Lower lobe of right lung (tissue), 2 donors: ENCODE measurements around the gene SPPL2C. TPM values are rescaled to one million over a fixed set of nuclear protein-coding genes. Genes with fewer than 3 reads are reported as not detected.
A peak's percentile ranks its signal among the peaks of the same experiment; 100 is the strongest.

Experiments
- ATAC-seq, 2 donors: fragments of 200-7000 bp; cut with Tn5 transposase; one replicate each; pipeline ENCODE4 v1.9.1; 2020 to 2022; ENCODE audit warnings: mild to moderate bottlenecking in 2 of 2, moderate library complexity in 2 of 2
- DNase-seq: peaks from one replicate; pipeline ENCODE4 v3.0.0-alpha.2; 2020
- H3K27ac ChIP-seq: fragments of 200-600 bp; one replicate; pipeline ENCODE4 v1.8.0; 2022
- H3K27me3 ChIP-seq: fragments of 200-600 bp; one replicate; pipeline ENCODE4 v1.8.0; 2022; ENCODE audit warnings: low read depth
- H3K36me3 ChIP-seq: fragments of 200-600 bp; one replicate; pipeline ENCODE4 v1.8.0; 2022; ENCODE audit warnings: mild to moderate bottlenecking
- H3K4me1 ChIP-seq: fragments of 200-600 bp; one replicate; pipeline ENCODE4 v1.8.0; 2022
- H3K4me3 ChIP-seq: fragments of 200-600 bp; one replicate; pipeline ENCODE4 v1.8.0; 2022; ENCODE audit warnings: mild to moderate bottlenecking
- H3K9me3 ChIP-seq: fragments of 200-600 bp; one replicate; pipeline ENCODE4 v1.8.0; 2022
- CTCF ChIP-seq: fragments of 200-600 bp; IDR thresholded peaks from one replicate; pipeline ENCODE4 v1.8.0; 2022; ENCODE audit warnings: antibody characterized with exemption, mild to moderate bottlenecking
- intact Hi-C: fragments of 100-400 bp; cut with DNase I; formaldehyde crosslinking; loops from one replicate; pipeline ENCODE4 v1.11.0; 2022
- long read RNA-seq: library from polyadenylated mRNA; unstranded; transcript quantifications from one replicate; pipeline ENCODE4 v2.0.0, GENCODE V29; 2021
- total RNA-seq: library from RNA; stranded (reverse); fragmentation: NEBNext Ultra II Directional; extraction: Animal tissue kit (Norgen Biotek cat#: 25700); gene quantifications from one replicate; pipeline ENCODE4 v1.2.1, GENCODE V29; 2021
- donor health status: DM: no; HTN: yes; CAD: no; lungs with severe emphysema.

The SPPL2C gene
- total RNA-seq: not detected
- long read RNA-seq: 0 reads

GRCh38 chr17:45844695-45845375, at the start of gene SPPL2C:
TSS of gene SPPL2C (plus strand) at chr17:45844881. CDS start at chr17:45844907, 26 bp downstream.
- intact Hi-C loops: no loop called here
- DNase-seq: peak; percentile 42
- ATAC-seq: peak in 1 of 2 donors; percentile 15

GRCh38 chr17:45800816-45801215, 43.9 kb upstream of the SPPL2C start:
- Histone ChIP-seq H3K9me3 (no peaks in the 10 kb centered on the region), H3K27me3 (peaks cover 37% of the 10 kb centered on the region), H3K4me1 (no peaks in the 10 kb centered on the region), H3K36me3 (no peaks in the 10 kb centered on the region), H3K27ac (no peak overlapping the region), H3K4me3 (no peak overlapping the region)
- intact Hi-C loops: no loop called here
- no peak for TF ChIP-seq CTCF
- ATAC-seq (no peak), DNase-seq (no peak)

More at GRCh38 chr17:45844695-45845375, at the start of gene SPPL2C:
- no peak within 1 kb of the TSS for H3K4me3 ChIP-seq
- no peaks in the 10 kb centered on the region for H3K4me1 ChIP-seq
- H3K27me3 ChIP-seq: peaks cover 5% of the 10 kb centered on the region
- H3K9me3 ChIP-seq: no peaks in the 10 kb centered on the region
- H3K36me3 ChIP-seq: no peaks in the 10 kb centered on the region
- no peak for TF ChIP-seq CTCF
- H3K27ac ChIP-seq: no peak within 1 kb of the TSS

- TF ChIP-seq CTCF: no peak
- Histone ChIP-seq H3K4me3 (no peak overlapping the region), H3K27ac (no peak overlapping the region), H3K4me1 (no peaks in the 10 kb centered on the region), H3K9me3 (no peaks in the 10 kb centered on the region), H3K36me3 (no peaks in the 10 kb centered on the region), H3K27me3 (peaks cover 37% of the 10 kb centered on the region)
- DNase-seq (no peak), ATAC-seq (no peak)
- intact Hi-C loops: no loop called here
Observed at GRCh38 chr17:45801421-45801820, 43.3 kb upstream of the SPPL2C start.

GRCh38 chr17:45808845-45809244, 35.8 kb upstream of the SPPL2C start:
- peaks cover 26% of the 10 kb centered on the region for H3K27me3 ChIP-seq
- DNase-seq: no peak

GRCh38 chr17:45809499-45809898, 35.2 kb upstream of the SPPL2C start:
- H3K4me3 ChIP-seq: no peak overlapping the region
- H3K4me1 ChIP-seq: no peaks in the 10 kb centered on the region
- DNase-seq (no peak), ATAC-seq (no peak)
- H3K27me3 ChIP-seq: peaks cover 26% of the 10 kb centered on the region
- H3K9me3 ChIP-seq: no peaks in the 10 kb centered on the region
- intact Hi-C loops: no loop called here
- H3K36me3 ChIP-seq: no peaks in the 10 kb centered on the region
- no peak for TF ChIP-seq CTCF
- H3K27ac ChIP-seq: no peak overlapping the region

More at GRCh38 chr17:45808845-45809244, 35.8 kb upstream of the SPPL2C start:
- no peaks in the 10 kb centered on the region for H3K36me3 ChIP-seq
- TF ChIP-seq CTCF: no peak
- H3K27ac ChIP-seq: no peak overlapping the region
- no peaks in the 10 kb centered on the region for H3K4me1 ChIP-seq
- H3K4me3 ChIP-seq: no peak overlapping the region
- intact Hi-C loops: no loop called here
- H3K9me3 ChIP-seq: no peaks in the 10 kb centered on the region
- ATAC-seq: no peak
